Gastroesophageal sphincter (tissue), 4 donors: ENCODE measurements around the gene RPS6KC1. TPM values are rescaled to one million over a fixed set of nuclear protein-coding genes. Genes with fewer than 3 reads are reported as not detected.

ENCODE experiments used
- ATAC-seq: fragments of 150-250 bp; one replicate; pipeline ENCODE4 v1.9.1; 2016; ENCODE audit warnings: mild to moderate bottlenecking, moderate library complexity
- H3K27ac ChIP-seq, 4 donors: fragments of 200-600 bp; sonication (generic) in 3 of 4; 1 replicate in 3 of 4; 2 replicates in 1 of 4; pipeline ENCODE4 v1.5.1; 2016 to 2019
- H3K27me3 ChIP-seq: fragments of 200-600 bp; sonication (generic); one replicate; pipeline ENCODE4 v1.5.1; 2019
- H3K36me3 ChIP-seq, 2 donors: fragments of 200-600 bp; sonication (generic); one replicate each; pipeline ENCODE4 v1.5.1; 2019; ENCODE audit warnings: control low read depth in 1 of 2
- H3K4me1 ChIP-seq, 3 donors: fragments of 200-600 bp; sonication (generic); 1 replicate in 2 of 3; 2 replicates in 1 of 3; pipeline ENCODE4 v1.5.1; 2016 to 2019; ENCODE audit warnings: control low read depth in 2 of 3
- H3K4me3 ChIP-seq, 2 donors: fragments of 200-600 bp; sonication (generic); one replicate each; pipeline ENCODE4 v1.5.1; 2019; ENCODE audit warnings: mild to moderate bottlenecking in 1 of 2, moderate library complexity in 1 of 2
- H3K9me3 ChIP-seq, 3 donors: fragments of 200-600 bp; sonication (generic); one replicate each; pipeline ENCODE4 v1.5.1; 2017 to 2019; ENCODE audit warnings: control low read depth in 2 of 3
- EP300 ChIP-seq: sonication (generic); formaldehyde crosslinking; IDR thresholded peaks from one replicate; pipeline ENCODE4 v1.6.1; 2017; ENCODE audit warnings: antibody characterized with exemption, mild to moderate bottlenecking
- POLR2A ChIP-seq, 2 donors: fragments of 450-650 bp; IDR thresholded peaks; one replicate each; pipeline ENCODE4 v1.6.1; 2017; ENCODE audit warnings: antibody characterized with exemption in 2 of 2, mild to moderate bottlenecking in 2 of 2, moderate library complexity in 1 of 2
- POLR2AphosphoS5 ChIP-seq: sonication (generic); formaldehyde crosslinking; IDR thresholded peaks from one replicate; pipeline ENCODE4 v1.6.1; 2017; ENCODE audit warnings: antibody characterized with exemption
- WGBS, 2 donors: methylation state at CpG; one replicate each; pipeline ENCODE4 v1.1.5; 2018; ENCODE audit warnings: low coverage in 1 of 2; 5-methylcytosine and 5-hydroxymethylcytosine counted together
- total RNA-seq, 4 donors: library from RNA; depleted of rRNA; stranded (reverse); fragments of >200 nt; gene quantifications; one replicate each; pipeline ENCODE4 v1.1.0, GENCODE V29; 2016
- TF ChIP-seq, protein P1 (sequence below), 4 experiments: fragments of 200-600 bp in 2 of 4; fragments of 450-650 bp in 2 of 4; sonication (generic) in 1 of 4; IDR thresholded peaks; one replicate each; pipeline ENCODE4 v1.5.1; 2017 to 2019; ENCODE audit warnings: antibody characterized with exemption in 4 of 4, mild to moderate bottlenecking in 2 of 4, moderate library complexity in 2 of 4

Gene RPS6KC1
- total RNA-seq, 4 donors from 2014 or later: 21.2 to 28.5 (median 23.8) TPM

DNA sequence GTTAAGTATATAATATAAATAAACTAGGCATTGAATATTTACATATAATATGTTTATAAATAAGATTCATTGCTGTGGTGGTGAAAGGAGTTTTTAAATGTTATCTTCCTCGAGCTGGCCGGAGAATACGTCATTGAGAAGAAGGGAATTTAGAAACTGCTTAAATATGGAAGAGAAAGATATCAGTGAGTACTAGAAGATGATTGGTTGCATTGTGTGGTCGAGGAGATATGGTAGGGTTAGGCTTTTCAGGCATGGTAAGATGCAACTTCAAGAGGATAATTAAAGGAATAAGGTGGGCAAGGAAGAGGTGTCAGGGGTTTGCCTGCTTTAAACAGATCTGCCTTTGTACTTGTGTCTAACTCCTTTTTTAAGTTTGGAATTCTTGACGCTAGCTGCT lies 73.5 kb downstream of the RPS6KC1 start:
- ATAC-seq: no peak
- TF ChIP-seq, protein P1, sequence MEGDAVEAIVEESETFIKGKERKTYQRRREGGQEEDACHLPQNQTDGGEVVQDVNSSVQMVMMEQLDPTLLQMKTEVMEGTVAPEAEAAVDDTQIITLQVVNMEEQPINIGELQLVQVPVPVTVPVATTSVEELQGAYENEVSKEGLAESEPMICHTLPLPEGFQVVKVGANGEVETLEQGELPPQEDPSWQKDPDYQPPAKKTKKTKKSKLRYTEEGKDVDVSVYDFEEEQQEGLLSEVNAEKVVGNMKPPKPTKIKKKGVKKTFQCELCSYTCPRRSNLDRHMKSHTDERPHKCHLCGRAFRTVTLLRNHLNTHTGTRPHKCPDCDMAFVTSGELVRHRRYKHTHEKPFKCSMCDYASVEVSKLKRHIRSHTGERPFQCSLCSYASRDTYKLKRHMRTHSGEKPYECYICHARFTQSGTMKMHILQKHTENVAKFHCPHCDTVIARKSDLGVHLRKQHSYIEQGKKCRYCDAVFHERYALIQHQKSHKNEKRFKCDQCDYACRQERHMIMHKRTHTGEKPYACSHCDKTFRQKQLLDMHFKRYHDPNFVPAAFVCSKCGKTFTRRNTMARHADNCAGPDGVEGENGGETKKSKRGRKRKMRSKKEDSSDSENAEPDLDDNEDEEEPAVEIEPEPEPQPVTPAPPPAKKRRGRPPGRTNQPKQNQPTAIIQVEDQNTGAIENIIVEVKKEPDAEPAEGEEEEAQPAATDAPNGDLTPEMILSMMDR (IDR thresholded peaks at IDR 0.05): no peak
- TF ChIP-seq EP300 (no peak), POLR2AphosphoS5 (no peak), POLR2A (IDR thresholded peaks at IDR 0.05) (no peak)
- WGBS, 2 donors: 81 to 88% methylated on average over 5 of the region's 5 CpGs

DNA sequence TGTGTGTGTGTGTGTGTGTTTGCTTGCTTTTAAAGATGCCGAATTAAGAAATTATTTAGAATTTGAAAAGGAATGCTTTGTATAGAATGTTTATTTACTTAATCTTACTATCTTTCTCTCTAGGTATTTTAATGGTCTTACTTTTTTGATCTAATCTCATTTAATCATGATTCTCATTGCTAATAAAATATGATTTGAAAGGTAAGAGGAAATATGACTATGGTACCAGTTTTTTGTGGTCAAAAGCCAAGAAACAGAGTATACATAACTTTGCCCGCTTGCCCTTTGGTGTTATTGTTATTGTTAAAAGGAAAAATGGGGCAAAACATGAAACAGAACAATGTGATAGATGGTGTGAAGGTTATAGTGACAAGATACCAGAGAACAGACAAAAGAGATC lies 74.6 kb downstream of the RPS6KC1 start:
- Histone ChIP-seq H3K9me3 (no peaks in the 10 kb centered on the region), H3K27me3 (no peaks in the 10 kb centered on the region), H3K36me3 (no peaks in the 10 kb centered on the region), H3K4me3 (no peak overlapping the region), H3K27ac (no peak overlapping the region), H3K4me1 (peaks cover 0 to 4% (median 0%) of the 10 kb centered on the region in 3 donors)
- 93 to 100% methylated on average over 2 of the region's 2 CpGs for WGBS, 2 donors
- TF ChIP-seq EP300 (no peak), POLR2A (IDR thresholded peaks at IDR 0.05) (no peak), POLR2AphosphoS5 (no peak)
- TF ChIP-seq, protein P1 (IDR thresholded peaks at IDR 0.05): no peak
- ATAC-seq: no peak

More for the DNA sequence above, 73.5 kb downstream of the RPS6KC1 start:
- Histone ChIP-seq H3K4me3 (no peak overlapping the region), H3K9me3 (no peaks in the 10 kb centered on the region), H3K4me1 (peaks cover 0 to 4% (median 0%) of the 10 kb centered on the region in 3 donors), H3K27me3 (no peaks in the 10 kb centered on the region), H3K36me3 (no peaks in the 10 kb centered on the region), H3K27ac (no peak overlapping the region)

DNA sequence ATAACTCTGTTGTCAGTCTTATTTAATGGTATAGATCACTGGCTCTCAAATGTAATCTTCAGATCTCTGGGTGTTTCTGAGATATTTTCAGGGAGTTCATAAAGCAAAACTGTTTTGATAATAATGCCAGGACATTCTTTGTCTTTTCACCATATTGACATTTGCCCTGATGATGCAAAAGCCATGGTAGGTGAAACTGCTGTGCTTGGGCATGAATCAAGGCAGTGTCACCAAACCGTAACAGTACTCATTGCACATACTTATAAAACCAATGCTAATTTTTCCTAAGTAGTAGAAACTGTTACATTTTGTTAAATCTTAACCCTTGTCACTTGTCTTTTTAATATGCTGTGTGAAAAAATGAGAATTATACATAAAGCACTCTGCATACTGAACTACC lies 76.0 kb downstream of the RPS6KC1 start:
- H3K27ac ChIP-seq: no peak overlapping the region
- no peaks in the 10 kb centered on the region for H3K36me3 ChIP-seq
- no peak for TF ChIP-seq EP300
- no peak for TF ChIP-seq POLR2A (IDR thresholded peaks at IDR 0.05)
- TF ChIP-seq, protein P1 (IDR thresholded peaks at IDR 0.05): no peak
- TF ChIP-seq POLR2AphosphoS5: no peak
- ATAC-seq: no peak
- no peak overlapping the region for H3K4me3 ChIP-seq
- WGBS, 2 donors: 93 to 100% methylated on average over 1 of the region's 1 CpG
- H3K9me3 ChIP-seq: no peaks in the 10 kb centered on the region
- H3K27me3 ChIP-seq: no peaks in the 10 kb centered on the region
- H3K4me1 ChIP-seq: peaks cover 0 to 4% (median 0%) of the 10 kb centered on the region in 3 donors

DNA sequence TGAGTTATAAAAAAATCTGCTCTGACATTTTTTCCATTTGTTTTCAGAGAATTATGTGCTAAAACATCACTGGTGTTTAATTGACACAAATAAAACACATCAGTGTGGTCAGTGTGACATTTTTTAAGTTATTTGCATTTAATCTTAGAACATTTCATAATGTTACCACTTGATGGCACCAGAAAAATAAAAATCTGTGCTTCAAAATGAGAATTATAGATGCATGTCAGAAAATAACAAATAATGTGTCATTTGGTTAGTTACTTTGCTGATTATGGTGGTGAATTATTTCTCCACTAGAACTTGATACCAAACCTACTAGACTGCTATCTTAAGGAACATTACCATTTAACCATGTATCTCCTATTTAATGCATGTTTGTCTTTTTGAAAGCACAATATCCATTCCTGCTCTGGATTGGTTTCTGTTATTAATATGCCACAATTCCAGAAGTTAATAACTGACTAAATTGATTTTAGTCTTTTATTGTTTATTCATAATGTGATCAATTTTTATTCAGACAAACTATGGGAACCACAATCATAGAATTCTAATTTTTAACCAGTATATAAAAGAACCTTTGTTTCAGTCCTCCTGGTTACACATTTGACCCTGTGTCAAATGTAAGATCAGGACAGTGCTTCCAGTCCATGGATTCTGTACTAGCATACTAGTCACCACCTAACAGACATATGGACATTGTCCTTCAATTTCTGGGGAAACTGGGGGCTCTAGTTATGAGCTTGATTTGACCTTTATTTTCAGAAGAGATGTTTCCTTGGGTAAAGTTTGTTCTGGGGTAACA lies 81.0 kb downstream of the RPS6KC1 start:
- ATAC-seq: no peak
- no peak overlapping the region for H3K4me3 ChIP-seq
- no peaks in the 10 kb centered on the region for H3K36me3 ChIP-seq
- no peaks in the 10 kb centered on the region for H3K9me3 ChIP-seq
- TF ChIP-seq POLR2AphosphoS5 (no peak), EP300 (no peak), POLR2A (IDR thresholded peaks at IDR 0.05) (no peak)
- TF ChIP-seq, protein P1 (IDR thresholded peaks at IDR 0.05): no peak
- H3K4me1 ChIP-seq: peaks cover 0 to 12% (median 0%) of the 10 kb centered on the region in 3 donors
- H3K27ac ChIP-seq: no peak overlapping the region
- no peaks in the 10 kb centered on the region for H3K27me3 ChIP-seq

DNA sequence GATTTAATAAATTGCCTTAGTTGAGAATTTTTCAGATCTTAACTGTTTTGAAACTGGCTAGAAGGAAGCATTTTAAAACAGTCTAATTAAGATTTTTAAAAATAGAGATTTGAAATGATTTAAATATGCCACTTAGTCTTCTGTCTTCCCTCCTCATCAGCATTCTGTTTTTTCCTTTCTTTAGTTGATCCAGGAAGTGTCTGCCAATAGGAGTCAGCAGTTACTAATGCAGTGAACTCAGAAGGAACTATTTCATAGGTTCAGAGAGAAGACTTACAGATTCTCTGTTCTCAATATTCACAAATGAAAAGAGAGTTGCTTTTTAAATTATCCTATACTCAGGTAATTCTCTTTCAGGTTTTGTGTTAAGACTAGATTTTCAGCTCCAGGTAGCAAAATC lies 84.5 kb downstream of the RPS6KC1 start:
- Histone ChIP-seq H3K36me3 (no peaks in the 10 kb centered on the region), H3K9me3 (no peaks in the 10 kb centered on the region), H3K4me3 (no peak overlapping the region), H3K27me3 (no peaks in the 10 kb centered on the region), H3K4me1 (peaks cover 0 to 12% (median 0%) of the 10 kb centered on the region in 3 donors), H3K27ac (no peak overlapping the region)
- ATAC-seq: no peak
- TF ChIP-seq EP300 (no peak), POLR2AphosphoS5 (no peak), POLR2A (IDR thresholded peaks at IDR 0.05) (no peak)
- TF ChIP-seq, protein P1 (IDR thresholded peaks at IDR 0.05): no peak
